22Rv1 (cell line): ENCODE data around the gene SLC25A11.

Experiments used
- H3K27ac ChIP-seq: fragments of 450-650 bp; 2 replicates; pipeline ENCODE4 v1.5.1; 2017
- ZFX ChIP-seq: fragments of 450-650 bp; IDR thresholded peaks from 2 replicates; pipeline ENCODE4 v1.6.1; 2017; ENCODE audit warnings: antibody characterized with exemption, borderline replicate concordance
- TF ChIP-seq, protein P1 (sequence below): fragments of 450-650 bp; IDR thresholded peaks from 2 replicates; pipeline ENCODE4 v1.5.1; 2017; ENCODE audit warnings: mild to moderate bottlenecking

SLC25A11 gene, protein sequence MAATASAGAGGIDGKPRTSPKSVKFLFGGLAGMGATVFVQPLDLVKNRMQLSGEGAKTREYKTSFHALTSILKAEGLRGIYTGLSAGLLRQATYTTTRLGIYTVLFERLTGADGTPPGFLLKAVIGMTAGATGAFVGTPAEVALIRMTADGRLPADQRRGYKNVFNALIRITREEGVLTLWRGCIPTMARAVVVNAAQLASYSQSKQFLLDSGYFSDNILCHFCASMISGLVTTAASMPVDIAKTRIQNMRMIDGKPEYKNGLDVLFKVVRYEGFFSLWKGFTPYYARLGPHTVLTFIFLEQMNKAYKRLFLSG

DNA sequence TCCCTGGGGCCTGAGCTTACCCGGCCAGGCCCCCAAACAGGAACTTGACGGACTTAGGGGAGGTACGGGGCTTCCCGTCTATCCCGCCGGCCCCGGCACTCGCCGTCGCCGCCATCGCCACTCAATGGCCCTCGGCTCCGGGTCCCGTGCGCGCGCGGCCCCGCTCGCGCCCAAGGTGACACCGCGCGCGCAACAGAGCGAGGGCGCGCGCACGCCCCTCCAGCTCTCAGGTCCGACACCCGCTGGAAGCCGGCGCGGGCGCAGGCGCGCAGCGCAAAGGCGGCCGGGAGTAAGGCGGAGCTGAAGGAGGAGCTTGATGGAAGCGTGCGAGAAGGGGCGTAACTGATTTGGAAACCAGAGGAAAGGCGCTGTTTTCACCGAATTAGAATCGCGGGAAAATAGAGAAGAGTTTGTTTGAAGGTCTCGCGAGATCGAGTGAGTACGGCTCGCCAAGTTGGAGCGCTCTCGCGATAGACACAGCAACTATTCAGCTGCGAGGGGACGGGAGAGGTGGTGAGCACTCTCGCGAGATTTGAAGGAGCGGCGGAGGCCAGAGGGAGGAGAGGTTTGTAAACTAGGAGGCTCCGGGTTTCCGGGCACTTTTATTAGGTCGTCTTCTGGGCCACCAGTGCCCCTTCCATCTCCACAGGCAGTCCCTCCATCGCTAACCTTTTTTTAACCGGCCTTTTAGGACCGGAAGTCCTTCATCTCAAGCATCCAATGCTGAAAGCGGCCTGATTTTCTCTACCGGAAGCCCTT, at the start of gene SLC25A11, which contains the start of gene RNF167:
Gene SLC25A11 (minus strand): TSS at position 251 of the 759 bp plus-strand sequence. CDS start 136 bp downstream, at position 115.
Gene RNF167 (plus strand): TSS at position 473 of the 759 bp plus-strand sequence. CDS start 642 bp downstream, outside the sequence.
- H3K27ac ChIP-seq, result peak within 1 kb of the TSS; percentile 98
- TF ChIP-seq, protein P1, sequence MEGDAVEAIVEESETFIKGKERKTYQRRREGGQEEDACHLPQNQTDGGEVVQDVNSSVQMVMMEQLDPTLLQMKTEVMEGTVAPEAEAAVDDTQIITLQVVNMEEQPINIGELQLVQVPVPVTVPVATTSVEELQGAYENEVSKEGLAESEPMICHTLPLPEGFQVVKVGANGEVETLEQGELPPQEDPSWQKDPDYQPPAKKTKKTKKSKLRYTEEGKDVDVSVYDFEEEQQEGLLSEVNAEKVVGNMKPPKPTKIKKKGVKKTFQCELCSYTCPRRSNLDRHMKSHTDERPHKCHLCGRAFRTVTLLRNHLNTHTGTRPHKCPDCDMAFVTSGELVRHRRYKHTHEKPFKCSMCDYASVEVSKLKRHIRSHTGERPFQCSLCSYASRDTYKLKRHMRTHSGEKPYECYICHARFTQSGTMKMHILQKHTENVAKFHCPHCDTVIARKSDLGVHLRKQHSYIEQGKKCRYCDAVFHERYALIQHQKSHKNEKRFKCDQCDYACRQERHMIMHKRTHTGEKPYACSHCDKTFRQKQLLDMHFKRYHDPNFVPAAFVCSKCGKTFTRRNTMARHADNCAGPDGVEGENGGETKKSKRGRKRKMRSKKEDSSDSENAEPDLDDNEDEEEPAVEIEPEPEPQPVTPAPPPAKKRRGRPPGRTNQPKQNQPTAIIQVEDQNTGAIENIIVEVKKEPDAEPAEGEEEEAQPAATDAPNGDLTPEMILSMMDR, result no peak
- TF ChIP-seq ZFX, result no peak

DNA sequence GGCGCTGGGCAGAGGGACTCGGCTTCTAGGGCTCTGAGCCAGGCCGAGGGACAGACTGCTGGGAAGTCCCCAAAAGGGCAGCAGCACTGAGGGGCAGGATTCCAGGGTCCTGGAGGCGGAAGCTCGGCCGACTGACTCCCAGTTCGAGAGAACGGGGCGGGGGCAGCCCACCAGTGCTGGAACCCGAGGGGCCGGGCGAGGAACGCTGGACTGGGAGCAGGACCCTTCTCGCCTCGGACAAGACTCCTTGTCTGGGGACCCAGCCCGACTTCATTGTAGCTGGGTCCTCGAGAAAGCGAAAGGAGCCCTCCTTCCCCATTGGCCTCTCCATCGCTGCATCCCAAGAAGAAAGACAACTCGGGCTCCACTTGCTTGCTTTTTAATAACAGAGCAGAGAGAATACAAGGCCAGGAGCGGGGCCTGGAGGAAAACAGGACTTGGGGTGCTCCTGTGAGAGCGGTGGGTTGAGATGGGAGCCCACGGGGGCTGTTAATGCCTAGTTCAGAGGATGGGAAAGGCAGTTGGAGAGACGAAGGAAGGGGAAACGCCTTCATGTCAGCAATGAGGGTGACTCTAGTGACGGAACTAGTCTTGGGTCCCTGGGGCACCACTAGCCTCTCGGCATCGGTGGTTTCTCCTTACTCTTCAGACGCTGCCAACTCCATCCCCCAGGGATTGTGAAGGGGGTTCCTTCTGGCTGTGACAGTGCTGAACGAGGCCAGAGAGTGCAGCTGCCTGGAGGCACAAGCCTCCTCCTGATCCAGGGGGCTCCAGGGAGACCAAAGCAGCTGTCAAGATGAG, 48.1 kb upstream of the SLC25A11 start:
- H3K27ac ChIP-seq, result peak overlapping the region; percentile 87
- TF ChIP-seq, protein P1, result no peak
- TF ChIP-seq ZFX, result no peak

DNA sequence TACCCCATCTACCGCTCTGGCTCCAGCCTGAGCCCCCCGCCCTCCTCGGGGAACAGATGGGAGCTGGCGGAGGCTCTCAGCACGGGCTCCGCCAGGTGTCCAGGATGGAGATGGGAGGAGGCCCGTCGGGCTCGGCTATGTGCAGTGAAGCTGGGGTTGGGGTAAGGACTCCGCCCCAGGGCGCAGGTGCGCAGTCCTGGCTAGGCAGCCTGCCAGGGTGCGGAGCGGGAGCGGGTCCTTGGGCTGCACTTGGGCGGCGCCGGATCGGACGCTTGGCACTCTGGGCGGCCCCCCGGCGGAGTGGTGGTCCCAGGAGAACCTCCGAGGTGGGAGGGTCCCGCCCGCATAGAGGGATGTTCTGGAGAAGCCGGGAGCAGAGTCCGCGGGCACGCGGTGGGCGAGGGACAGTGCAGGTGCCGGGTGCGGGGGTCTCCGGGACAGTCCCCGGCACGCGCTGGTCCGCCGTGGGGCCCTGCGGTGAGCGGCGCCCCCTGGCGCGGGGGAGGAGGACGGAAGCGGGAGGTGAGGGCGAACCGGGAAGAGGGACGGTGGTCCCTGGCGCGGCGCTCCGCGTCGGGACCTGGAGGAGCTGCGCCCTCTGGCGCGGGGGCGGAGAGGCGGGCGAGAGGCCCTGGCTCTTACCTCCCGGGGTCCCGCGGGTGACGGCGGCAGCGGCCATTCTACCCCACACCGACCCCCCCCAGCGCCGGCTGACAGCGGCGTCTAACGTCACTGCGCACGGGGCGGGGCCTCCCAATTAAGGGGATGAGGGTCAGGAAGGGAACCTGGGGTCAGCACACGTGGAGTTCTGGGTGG, 47.3 kb upstream of the SLC25A11 start, which contains the start of gene CAMTA2:
Gene CAMTA2 (minus strand): TSS at position 725 of the 816 bp plus-strand sequence. CDS start 1,453 bp downstream, outside the sequence.
- peak within 1 kb of the TSS; percentile 87 for H3K27ac ChIP-seq
- TF ChIP-seq ZFX, result no peak
- TF ChIP-seq, protein P1, result peak; percentile 86

DNA sequence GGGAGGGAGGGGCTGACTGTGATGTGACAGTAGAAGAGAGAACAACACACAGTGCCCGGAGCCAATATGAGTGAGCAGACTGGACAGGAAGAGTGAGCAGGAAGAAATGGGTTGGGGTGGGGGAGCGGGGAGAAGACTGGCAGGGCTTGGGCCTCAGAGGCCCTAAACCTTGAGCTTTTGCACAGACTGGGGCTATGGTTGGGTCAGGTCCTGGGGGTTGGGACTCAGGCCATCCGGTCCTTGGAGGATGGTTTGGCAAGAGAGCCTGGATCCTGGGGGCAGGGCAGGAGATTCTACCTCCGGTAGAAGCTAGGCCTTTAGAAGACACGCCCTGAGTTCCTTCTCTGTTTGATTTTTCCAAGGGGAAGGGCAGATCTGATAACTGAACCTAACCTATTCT, 46.6 kb upstream of the SLC25A11 start:
- TF ChIP-seq ZFX, result no peak
- TF ChIP-seq, protein P1, result no peak
- peak overlapping the region; percentile 87 for H3K27ac ChIP-seq

DNA sequence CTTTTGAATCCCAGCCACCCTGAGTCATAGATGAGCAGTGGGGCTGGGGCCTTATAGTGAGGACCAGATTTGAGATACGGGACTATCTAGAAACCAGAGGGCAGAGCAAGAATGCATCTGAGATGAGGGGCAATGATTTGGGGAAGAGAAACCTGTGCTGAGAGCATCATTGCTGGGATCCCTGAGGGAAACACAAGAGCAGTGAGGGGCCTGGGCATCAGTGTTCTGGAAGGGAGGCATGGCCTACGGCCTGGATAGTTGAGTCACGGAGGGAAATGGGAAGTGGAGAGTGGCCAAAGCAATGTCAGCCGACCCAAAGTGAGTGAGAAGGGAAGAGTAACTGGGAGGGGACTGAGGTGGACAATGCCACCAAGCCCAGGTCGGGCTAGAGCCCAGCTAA, 42.5 kb upstream of the SLC25A11 start:
- no peak overlapping the region for H3K27ac ChIP-seq
- TF ChIP-seq ZFX, result no peak
- TF ChIP-seq, protein P1, result no peak

DNA sequence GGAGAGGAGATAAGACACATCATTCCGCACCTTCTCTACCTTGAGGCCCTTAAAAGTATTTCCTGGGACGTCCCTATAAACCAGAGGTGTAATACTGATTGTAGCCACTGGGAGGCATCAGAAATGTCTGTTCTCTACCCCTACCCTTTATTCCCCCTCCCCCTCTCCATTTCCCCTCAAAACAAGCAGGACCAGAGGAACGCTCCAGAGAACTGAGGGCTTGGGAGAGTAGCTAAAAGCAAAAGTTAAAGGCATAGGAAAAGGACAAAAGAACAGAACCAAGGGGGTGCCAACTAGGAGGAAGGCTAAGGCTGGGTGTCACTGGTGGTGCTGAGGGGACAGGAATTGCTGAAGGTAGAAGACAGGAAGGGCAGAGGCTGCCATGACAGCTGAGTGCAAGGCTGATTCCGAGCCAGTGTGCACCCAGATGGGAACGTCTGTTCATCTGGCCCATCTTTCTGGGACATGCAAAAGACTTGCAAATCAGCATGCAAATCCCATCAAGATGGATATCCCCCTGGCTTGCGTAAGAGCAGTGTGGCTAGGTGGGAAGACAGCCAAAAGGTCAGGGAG, 40.9 kb upstream of the SLC25A11 start:
- TF ChIP-seq ZFX, result no peak
- TF ChIP-seq, protein P1, result peak; percentile 79
- no peak overlapping the region for H3K27ac ChIP-seq
